ENCODE data around the gene FAM3A. TPM values are rescaled to one million over a fixed set of nuclear protein-coding genes. Genes with fewer than 3 reads are reported as not detected.
"Not testable (repeated sequence)": the region's sequence is repeated elsewhere in the genome, so short reads cannot be mapped to it uniquely, and the experiment has no call there.

Gene FAM3A
- polyA plus RNA-seq, 1 donor from 2014 or later, result 19.5 TPM

- not testable (repeated sequence) for H3K79me2 ChIP-seq (replicated peaks; ENCODE audit: insufficient read depth, low read length); H4K20me1 ChIP-seq (ENCODE audit: insufficient read depth); H3K36me3 ChIP-seq (ENCODE audit: insufficient read depth, low read length); H3K4me3 ChIP-seq (ENCODE audit: low read length); H3K4me2 ChIP-seq (ENCODE audit: low read length); H3K27ac ChIP-seq (ENCODE audit: low read length); H2AFZ ChIP-seq (ENCODE audit: low read depth, low read length); H3K9me3 ChIP-seq (ENCODE audit: low read length); H3K9ac ChIP-seq (ENCODE audit: low read length); H3F3A ChIP-seq (ENCODE audit: insufficient read depth, low read length, poor library complexity, severe bottlenecking); H3K27me3 ChIP-seq (ENCODE audit: insufficient read depth, low read depth, low read length); H3K9me2 ChIP-seq (ENCODE audit: insufficient read depth, low read length)
Observed at GRCh38 chrX:154496591-154497137, 19.4 kb downstream of the FAM3A start.

DNA sequence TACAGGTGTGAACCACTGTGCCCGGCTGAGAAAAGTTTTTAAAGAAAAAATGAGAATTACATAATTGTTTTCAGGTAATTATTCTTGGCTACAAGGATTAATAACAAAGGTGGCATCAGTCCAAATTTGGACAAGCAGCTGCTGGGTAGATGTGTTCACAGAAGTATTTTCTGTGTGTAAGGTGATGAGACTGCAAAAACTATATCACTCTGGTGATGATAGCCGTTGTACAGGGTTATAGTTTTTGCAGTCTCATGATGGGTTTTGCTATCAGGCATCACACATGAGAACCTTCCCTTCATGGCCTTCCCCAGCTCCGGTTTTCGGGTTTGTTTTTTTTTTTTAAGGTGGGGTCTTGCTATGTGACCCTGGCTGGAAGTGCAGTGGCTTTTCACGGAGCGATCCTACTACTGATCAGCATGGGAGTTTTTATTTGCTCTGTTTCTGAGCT is 20.5 kb downstream of the FAM3A start:
- Histone ChIP-seq H3K9me2 (ENCODE audit: insufficient read depth, low read length) (no peaks in the 10 kb centered on the region), H3K79me2 (replicated peaks; ENCODE audit: insufficient read depth, low read length) (no peaks in the 10 kb centered on the region), H3K27ac (ENCODE audit: low read length) (no peak overlapping the region), H3K36me3 (ENCODE audit: insufficient read depth, low read length) (no peaks in the 10 kb centered on the region), H3K4me2 (ENCODE audit: low read length) (no peak overlapping the region), H4K20me1 (ENCODE audit: insufficient read depth) (no peaks in the 10 kb centered on the region), H3K9ac (ENCODE audit: low read length) (no peak overlapping the region), H3K27me3 (ENCODE audit: insufficient read depth, low read depth, low read length) (no peaks in the 10 kb centered on the region), H3K9me3 (ENCODE audit: low read length) (no peaks in the 10 kb centered on the region), H2AFZ (ENCODE audit: low read depth, low read length) (no peak overlapping the region), H3F3A (ENCODE audit: insufficient read depth, low read length, poor library complexity, severe bottlenecking) (no peaks in the 10 kb centered on the region), H3K4me3 (ENCODE audit: low read length) (no peak overlapping the region)
- TF ChIP-seq CTCF (IDR thresholded peaks at IDR 0.05; ENCODE audit: poor library complexity, severe bottlenecking) (no peak), EP300 (conservative IDR thresholded peaks at IDR 0.05; ENCODE audit: poor library complexity, severe bottlenecking) (no peak), SMC3 (conservative IDR thresholded peaks at IDR 0.05; ENCODE audit: poor library complexity) (no peak), TAF1 (IDR thresholded peaks at IDR 0.05; ENCODE audit: low read depth) (no peak), POLR2AphosphoS5 (IDR thresholded peaks at IDR 0.05) (no peak), RAD21 (conservative IDR thresholded peaks at IDR 0.05) (no peak), MXI1 (conservative IDR thresholded peaks at IDR 0.05; ENCODE audit: poor library complexity, severe bottlenecking) (no peak), EZH2 (IDR thresholded peaks at IDR 0.05; ENCODE audit: borderline replicate concordance, insufficient read depth, low read length, poor library complexity, severe bottlenecking) (no peak)
- TF ChIP-seq, protein P1, sequence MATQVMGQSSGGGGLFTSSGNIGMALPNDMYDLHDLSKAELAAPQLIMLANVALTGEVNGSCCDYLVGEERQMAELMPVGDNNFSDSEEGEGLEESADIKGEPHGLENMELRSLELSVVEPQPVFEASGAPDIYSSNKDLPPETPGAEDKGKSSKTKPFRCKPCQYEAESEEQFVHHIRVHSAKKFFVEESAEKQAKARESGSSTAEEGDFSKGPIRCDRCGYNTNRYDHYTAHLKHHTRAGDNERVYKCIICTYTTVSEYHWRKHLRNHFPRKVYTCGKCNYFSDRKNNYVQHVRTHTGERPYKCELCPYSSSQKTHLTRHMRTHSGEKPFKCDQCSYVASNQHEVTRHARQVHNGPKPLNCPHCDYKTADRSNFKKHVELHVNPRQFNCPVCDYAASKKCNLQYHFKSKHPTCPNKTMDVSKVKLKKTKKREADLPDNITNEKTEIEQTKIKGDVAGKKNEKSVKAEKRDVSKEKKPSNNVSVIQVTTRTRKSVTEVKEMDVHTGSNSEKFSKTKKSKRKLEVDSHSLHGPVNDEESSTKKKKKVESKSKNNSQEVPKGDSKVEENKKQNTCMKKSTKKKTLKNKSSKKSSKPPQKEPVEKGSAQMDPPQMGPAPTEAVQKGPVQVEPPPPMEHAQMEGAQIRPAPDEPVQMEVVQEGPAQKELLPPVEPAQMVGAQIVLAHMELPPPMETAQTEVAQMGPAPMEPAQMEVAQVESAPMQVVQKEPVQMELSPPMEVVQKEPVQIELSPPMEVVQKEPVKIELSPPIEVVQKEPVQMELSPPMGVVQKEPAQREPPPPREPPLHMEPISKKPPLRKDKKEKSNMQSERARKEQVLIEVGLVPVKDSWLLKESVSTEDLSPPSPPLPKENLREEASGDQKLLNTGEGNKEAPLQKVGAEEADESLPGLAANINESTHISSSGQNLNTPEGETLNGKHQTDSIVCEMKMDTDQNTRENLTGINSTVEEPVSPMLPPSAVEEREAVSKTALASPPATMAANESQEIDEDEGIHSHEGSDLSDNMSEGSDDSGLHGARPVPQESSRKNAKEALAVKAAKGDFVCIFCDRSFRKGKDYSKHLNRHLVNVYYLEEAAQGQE (IDR thresholded peaks at IDR 0.05; ENCODE audit: borderline replicate concordance), result no peak

GRCh38 chrX:154494715-154495114 is 21.3 kb downstream of the FAM3A start:
- Histone ChIP-seq H3K4me3 (ENCODE audit: low read length) (no peak overlapping the region), H3F3A (ENCODE audit: insufficient read depth, low read length, poor library complexity, severe bottlenecking) (no peaks in the 10 kb centered on the region), H3K9me2 (ENCODE audit: insufficient read depth, low read length) (no peaks in the 10 kb centered on the region), H3K9me3 (ENCODE audit: low read length) (no peaks in the 10 kb centered on the region), H3K79me2 (replicated peaks; ENCODE audit: insufficient read depth, low read length) (no peaks in the 10 kb centered on the region), H3K27ac (ENCODE audit: low read length) (no peak overlapping the region), H2AFZ (ENCODE audit: low read depth, low read length) (no peak overlapping the region), H3K4me2 (ENCODE audit: low read length) (no peak overlapping the region), H4K20me1 (ENCODE audit: insufficient read depth) (no peaks in the 10 kb centered on the region), H3K27me3 (ENCODE audit: insufficient read depth, low read depth, low read length) (no peaks in the 10 kb centered on the region), H3K9ac (ENCODE audit: low read length) (no peak overlapping the region), H3K36me3 (ENCODE audit: insufficient read depth, low read length) (no peaks in the 10 kb centered on the region)
- TF ChIP-seq EZH2 (IDR thresholded peaks at IDR 0.05; ENCODE audit: borderline replicate concordance, insufficient read depth, low read length, poor library complexity, severe bottlenecking) (no peak), TAF1 (IDR thresholded peaks at IDR 0.05; ENCODE audit: low read depth) (no peak), SMC3 (conservative IDR thresholded peaks at IDR 0.05; ENCODE audit: poor library complexity) (no peak), RAD21 (conservative IDR thresholded peaks at IDR 0.05) (no peak), CTCF (IDR thresholded peaks at IDR 0.05; ENCODE audit: poor library complexity, severe bottlenecking) (no peak), MXI1 (conservative IDR thresholded peaks at IDR 0.05; ENCODE audit: poor library complexity, severe bottlenecking) (no peak), POLR2AphosphoS5 (IDR thresholded peaks at IDR 0.05) (no peak), EP300 (conservative IDR thresholded peaks at IDR 0.05; ENCODE audit: poor library complexity, severe bottlenecking) (no peak)

All from neural cell (in vitro differentiated cells).